SK-N-MC (cell line): Measurements from ENCODE around the gene IL17RD.

Source experiments
- EZH2 ChIP-seq: fragments of 200-600 bp; sonication (generic); IDR thresholded peaks from one replicate; pipeline ENCODE4 v1.6.1; 2017; ENCODE audit warnings: antibody characterized with exemption
- POLR2AphosphoS5 ChIP-seq: IDR thresholded peaks from 2 replicates; pipeline ENCODE4 v1.6.1; 2012; ENCODE audit warnings: mild to moderate bottlenecking, low read depth, low read length, borderline replicate concordance

DNA sequence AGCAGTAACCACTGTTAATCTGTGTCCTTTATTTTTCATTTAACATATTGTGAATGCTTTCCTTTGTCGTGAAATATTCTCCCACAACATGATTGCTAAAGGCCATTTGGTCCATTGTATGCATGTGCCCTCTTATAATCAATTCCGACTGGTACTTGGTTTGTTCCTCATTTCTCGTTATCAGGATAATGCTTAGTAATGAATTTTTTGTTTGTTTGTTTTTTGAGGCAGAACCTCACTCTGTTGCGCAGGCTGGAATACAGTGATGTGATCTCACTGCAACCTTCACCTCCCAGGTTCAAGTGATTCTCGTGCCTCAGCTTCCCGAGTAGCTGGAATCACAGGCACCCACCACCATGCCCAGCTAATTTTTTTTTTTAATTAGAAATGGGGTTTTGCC, 82.7 kb downstream of the IL17RD start:
- no peak for TF ChIP-seq EZH2
- no peak for TF ChIP-seq POLR2AphosphoS5
